Germinal center (tissue), 1 donor: Measurements from ENCODE around the gene KIF13A.
"Not testable (repeated sequence)": the region's sequence is repeated elsewhere in the genome, so short reads cannot be mapped to it uniquely, and the experiment has no call there.

Experiments used
- DNase-seq: peaks from one replicate; pipeline ENCODE4 v3.0.0; 2012; ENCODE audit warnings: mixed read lengths, low spot score

KIF13A gene

DNA sequence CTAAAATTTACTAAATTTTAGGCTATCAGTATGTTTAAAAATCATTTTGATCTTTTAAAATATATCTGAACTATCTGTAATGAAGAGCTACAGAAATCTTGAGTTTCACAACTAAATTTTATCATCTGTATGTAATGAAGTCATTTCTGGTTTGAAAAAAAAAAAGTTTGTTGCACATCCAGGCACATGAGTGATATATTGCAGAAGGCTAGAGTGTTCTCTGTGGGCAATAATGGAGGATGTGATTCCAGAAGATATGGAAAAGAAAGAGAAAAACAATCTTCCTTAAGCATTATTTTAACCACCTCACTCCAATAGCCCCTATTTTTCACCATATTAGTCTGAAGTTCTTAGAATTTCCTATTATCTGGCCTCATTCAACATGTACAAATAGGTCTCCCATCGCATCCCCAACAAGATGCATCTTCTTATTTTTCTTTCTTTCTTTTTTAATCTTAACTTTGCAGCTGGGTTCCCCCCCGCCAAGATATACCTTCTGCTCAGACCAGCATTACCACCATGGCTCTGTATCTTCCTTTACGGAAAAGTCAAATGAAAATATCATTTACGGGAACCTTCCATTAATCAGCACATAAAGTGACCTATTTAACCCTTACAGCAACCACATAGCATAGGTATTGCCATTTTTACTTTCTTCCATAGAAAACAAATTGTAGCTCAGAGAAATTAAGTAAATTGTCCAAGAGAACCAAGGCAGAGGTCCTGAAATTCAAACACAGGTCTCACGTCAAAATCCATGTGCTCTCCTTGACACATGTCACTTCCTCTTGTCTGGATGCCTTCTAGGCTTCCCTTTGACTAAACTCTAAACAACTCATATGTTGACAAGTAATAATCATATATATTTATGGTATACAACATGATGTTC, 116.9 kb downstream of the KIF13A start:
- no peak for DNase-seq

DNA sequence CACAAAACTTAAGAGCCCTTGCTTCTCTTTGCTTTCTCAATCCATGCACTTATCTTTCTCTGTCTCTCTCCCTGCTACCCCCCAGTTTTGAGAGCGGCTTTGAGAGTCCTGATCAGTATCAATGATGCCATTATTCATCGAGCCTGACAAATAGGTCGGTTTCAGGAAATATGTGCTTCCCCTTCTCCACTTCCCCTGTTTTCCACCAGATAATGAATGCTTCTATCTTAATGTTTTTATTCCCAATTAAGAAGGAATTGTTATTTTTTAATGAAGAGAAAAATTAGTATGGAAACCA, 117.7 kb downstream of the KIF13A start:
- DNase-seq, result no peak

DNA sequence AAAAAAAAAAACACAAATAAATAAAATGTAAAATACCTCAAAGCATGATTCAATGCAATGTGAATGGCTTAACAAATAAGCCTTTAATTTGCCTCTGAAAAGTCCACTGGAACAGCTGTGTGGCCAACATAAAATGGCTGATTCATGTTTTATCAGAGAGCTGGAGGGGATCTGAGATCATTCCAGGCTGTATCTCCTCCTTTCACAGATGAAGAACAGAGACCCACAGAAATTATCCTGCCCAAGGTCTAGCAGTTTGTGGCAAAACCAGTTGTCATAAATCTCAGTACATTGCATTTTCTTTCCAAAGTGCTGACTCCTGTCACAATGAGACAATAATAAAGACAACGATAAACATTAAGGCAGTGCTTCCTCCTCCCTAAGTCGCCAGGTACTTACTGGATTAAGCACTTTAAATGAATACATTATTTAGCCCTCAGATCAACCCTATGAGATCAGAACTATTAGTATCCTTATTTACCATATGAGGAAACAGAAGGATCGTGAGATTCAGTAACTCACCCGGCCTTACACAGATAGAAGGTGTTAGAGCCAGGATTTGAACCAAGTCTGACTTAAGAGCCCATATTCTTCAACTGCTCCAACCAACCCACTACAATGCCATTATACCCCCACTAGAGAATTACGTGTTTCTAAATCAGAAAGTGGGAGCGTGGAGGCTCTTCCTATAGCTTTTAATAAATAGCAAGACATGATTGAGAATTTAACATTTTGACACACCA, 118.3 kb downstream of the KIF13A start:
- no peak for DNase-seq

DNA sequence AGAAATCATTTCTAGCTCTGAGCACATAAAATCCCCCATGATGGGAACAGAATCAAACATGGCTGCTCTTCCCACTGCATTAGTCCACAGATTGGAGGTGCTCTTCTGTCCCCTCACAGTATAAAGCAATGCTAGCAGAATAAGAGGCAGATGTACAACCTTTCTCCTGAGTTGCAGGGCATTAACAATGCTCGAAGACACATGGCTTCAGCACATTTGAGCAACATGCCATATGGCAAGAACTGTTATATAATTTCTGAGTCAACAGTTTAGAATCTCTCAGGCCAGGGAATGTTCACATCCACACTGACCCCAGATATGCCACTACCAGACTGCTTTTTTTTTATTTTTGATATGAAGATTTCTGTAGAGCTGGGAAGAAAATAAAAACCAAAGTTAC, 119.6 kb downstream of the KIF13A start:
- no peak for DNase-seq

DNA sequence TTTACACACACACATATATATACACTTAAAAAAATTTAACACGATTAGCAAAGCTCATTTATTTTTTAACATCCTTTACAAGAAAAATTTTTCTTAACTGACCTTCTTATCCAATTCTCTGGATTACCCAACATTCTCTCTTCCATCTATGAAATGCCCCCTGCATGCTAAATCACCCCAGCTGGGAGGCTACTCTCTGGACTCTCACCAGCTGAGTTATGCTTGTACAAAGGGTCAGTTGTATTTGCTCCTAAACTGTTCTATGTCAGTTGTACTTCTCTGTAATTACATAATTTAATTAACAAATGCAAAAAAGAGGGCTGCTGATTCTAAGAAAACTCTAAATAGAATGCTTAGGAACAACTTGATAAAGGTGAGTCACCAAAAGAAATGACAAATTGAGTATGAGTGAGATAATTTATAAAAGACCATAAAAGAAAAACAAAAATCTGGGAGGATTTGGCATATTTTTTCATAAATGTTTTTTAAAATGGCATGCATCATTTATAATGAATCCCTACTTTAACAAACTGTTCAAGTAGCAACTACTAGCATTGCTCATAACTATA, 120.5 kb downstream of the KIF13A start:
- no peak for DNase-seq

DNA sequence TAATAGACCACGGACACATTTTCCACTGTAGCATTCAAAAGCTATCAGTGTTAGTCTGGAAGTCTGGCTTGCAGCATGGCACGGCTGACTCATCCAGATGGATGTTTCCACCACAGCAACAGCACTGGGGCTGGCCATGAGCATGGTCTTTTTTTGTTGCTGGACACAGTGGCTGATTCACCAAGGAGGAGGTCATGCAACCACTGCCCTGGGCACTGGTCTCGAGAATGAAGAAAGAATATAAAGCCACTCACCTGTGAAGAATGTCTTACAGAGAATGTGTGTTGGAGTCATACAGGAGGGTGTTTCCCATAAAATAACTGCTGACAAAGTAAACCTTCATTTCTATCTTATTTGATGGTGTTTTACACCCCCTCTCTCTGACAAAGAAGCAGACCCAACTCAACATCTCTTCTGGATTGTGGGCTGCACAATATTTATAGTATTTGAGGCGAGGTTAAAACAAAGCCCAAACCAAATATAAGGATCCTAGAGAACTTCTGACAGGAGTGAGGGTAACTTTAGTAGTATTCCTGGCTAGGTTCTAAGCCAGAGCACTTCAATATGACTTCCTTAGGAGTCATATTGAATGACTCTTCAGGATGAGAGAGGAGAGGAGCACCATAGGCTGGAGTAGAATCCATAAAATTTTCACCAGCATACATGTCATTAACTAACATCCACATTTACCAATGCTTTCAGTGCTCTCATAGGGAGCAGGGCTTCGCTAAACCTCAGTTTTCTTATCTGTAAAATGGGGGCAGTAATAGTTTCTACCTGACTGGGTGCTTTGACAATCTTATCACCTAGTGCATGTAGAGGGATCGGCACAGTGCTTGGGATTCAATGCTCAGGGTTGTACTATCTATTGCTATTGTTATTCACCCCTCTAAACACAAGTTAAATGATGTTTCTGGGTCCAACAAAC, 121.4 kb downstream of the KIF13A start:
- no peak for DNase-seq

DNA sequence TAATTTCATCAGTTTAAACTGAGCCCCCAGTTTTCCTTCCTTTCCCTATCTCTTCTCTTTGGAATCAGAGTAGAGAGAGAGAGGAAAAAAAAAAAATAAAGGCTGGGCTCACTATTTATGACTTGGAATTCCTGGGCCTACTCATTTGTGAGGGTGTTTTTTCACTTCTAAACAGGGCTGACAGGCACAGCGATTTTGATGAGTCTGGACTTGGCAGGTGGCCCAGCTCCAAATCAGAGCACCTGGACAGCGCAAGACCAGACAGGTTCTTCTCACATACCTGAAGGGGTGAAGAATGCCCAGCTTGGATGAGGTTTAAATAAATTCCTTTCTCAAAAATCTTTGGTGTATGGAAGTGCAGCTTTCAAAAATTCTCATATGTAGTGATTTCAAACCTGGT, 122.2 kb downstream of the KIF13A start:
- DNase-seq, result no peak

DNA sequence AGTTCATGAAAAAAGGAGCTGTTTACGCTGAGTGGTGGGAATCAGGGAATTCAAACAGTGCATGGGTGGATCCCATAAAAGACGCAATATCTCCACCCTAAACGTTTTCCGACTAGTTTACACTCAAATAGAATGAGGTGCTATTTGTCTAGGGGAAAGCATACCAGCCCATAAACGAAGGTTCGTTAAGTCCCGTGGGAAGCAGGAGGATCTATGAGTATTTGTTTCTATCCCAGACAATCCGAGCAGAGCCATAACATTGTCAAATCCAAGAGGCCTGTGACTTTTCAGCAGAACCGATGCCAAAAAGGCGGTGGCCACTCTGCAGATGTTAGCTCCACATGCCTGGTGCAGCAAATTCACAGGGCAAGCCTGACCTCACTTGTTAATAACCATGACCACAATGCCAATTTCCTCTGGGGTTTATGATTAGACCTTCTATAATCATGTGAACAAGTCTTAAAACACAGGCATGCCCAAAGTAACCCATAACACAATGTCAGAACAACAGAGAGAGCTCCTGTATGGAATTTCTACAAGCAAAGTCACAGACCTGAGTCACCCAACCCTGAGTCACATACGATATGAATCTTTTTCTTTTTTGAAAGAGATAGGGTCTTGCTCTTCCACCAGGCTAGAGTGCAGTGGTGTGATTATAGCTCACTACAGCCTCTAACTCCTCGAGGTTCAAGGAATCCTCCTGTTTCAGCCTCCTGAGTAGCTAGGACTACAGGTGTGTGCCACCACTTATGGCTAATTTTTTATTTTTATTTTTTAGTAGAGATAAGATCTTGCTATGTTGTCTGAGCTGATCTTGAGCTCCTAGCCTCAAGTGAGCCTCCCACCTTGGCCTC, 123.3 kb downstream of the KIF13A start:
- no peak for DNase-seq

DNA sequence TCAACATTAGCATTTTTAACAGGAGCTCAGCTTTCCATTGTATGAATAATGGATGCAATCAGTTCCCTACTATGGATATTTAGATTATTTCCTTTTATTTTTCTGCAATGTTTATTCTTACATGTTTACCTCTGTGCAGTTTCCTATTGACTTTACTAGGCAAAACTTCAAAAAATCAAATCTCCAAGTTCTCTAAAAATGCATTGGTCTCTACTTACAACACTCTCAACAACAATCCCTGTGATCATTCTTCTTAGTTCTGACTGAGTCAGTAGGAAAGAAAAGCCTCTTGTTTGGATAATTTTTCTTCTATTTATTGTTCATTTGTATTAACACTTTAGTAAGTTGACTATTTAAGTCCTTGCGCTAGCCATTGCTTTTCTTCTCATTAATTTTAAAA, 126.1 kb downstream of the KIF13A start:
- DNase-seq, result no peak

DNA sequence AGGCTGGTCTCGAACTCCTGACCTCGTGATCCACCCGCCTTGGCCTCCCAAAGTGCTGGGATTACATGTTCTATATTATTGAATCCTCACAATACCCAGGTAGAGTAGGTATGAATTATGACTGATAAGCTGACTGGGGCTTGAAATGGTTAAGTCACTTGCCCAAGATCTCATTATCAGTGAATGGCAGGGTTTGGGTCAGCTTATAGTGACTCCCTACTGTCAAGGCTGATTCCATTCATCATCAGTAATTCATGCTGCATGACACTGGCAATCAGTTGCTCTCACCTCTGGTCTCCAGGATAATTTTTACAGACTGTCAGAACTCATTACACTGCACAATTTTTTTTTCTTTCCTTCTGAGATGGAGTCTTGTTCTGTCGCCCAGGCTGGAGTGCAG, 127.6 kb downstream of the KIF13A start:
- no peak for DNase-seq

DNA sequence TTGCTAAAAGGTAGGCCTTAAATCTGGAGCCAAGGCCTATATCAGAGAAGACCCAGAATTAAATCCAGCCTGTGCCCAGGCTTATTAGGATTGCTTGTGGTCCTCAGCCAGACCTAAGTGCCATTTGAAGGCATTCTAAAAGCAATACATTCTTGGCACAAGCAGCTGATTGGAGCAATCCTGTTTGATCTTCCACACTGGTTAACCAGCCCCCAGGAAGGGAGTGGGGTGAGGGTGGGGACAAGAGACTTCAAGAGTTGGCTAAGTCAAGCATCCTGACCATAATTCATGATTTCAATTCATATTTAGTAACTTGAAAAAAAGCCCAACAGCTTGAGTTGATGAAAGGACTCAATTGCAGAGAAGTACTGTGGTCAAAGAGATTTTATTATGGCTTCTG, 128.9 kb downstream of the KIF13A start:
- DNase-seq, result no peak

DNA sequence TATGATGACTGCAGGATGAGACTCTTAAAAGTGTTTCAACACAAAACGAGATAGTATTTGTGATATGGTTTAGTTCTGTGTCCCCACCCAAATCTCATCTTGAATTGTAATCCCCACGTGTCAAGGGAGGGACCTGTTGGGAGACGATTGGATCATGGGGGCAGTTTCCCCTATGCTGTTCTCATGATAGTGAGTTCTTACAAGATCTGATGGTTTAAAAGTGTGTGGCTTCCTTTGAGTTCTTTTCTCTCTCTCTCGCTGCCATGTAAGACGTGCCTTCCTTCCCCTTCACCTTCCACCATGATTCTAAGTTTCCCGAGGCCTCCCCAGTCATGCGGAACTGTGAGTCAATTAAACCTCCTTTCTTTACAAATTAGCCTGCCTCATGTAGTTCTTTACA, 130.2 kb downstream of the KIF13A start:
- DNase-seq, result not testable (repeated sequence)

DNA sequence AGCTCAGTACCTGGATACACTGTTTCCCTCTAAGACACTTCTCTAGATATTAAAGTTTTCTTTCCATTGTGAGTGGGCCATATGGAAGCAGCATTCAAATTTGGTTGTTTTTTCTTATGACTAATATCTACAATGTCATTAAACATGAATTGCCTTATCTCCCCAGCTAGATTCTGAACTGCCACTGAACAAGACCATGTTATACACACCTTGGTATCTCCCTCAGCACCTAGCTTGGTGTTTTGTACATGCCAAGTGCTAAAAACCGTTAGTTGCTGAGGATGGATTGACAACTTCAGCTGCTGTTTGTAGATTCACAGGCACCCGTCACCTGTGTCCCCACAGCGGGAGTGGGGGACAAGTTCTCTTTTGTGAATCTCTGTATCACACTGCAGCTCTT, 131.1 kb downstream of the KIF13A start:
- no peak for DNase-seq

DNA sequence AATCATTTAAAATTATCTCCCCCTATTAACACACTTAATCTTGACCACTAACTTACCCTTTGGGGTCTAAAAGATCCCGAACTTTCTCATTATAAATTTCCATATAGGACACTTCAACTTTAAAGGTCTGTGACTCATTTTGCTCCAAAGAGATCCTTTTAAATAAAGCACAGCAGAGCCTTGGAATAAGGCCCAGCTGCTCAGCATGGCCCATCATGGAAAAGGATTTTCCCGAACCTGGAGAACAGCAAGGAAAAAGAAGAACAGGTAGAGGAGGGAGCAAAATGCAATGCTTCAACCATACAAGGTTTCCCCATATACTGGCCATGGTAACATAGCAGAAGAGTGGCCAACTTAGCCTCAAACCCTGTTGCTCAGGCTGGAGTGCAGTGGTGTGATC, 132.1 kb downstream of the KIF13A start:
- DNase-seq, result no peak

DNA sequence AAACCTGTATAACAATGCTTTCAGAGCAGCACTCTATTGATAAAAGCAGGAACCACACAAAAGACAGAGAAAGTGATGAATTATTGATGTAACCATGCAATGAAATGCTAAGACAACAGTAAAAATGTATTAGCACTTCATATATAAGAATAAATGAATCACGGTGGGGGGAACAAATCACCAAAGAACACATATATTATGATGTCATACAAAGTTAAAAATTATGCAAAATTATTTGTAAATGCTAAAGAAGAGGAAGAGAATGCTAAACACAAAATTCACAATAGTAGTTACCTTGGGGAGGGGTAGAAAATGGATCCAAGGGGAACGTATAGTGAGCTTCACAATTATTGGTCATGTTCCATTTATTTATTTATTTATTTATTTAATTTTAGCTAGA, 133.9 kb downstream of the KIF13A start:
- DNase-seq, result no peak

DNA sequence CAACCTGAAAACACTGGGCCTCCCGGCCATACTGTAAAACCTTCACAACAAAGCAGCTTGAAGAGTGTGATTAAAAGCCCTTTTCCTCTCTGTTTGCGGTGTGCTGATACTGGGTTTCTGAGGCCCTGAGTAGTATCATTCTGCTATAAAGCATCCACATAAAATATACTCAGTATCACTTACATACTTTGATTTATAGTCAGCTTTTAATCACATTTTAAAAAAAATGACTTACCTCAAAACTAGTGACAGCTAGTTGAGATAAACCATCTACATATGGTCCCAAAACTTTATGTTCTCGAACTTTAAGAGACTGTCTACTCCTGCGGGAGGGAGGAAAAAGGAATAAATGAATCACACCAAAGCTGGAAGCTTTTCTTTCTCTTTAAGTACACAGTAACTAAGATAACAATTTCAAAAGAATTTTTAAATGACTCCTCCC, 135.7 kb downstream of the KIF13A start:
- no peak for DNase-seq

DNA sequence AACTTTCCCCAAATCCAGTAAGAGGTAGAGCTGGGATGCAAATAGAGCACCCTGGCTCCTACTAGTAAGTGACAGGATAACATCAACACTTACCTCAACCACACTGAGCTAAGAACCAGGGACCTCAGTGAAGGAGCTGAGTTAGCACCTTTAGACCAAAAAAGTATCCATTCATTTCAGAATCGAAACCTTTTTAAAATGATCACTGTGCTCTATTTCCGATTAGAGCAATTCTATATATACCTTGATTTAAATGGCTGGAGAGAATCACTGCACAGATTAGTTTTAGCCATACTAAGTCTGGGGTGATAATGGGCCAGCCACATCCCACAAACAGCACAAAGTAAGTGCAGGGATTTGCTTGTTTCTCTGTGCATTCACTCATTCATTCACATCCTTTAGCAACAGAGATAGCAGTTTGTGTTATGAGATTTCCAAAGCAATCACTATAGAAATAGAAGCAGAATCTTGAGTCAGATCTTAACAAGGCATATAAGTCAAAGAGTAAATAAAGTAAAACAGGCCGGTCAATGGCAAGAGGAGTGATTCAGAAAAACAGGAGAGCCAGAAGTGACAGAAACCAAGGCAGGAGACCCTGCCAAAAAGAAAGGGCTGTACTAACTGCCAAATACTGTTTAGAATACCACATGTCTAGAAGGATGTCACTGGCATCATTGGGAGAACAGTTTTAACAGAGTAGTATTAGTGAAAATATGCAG, 136.3 kb downstream of the KIF13A start:
- no peak for DNase-seq

DNA sequence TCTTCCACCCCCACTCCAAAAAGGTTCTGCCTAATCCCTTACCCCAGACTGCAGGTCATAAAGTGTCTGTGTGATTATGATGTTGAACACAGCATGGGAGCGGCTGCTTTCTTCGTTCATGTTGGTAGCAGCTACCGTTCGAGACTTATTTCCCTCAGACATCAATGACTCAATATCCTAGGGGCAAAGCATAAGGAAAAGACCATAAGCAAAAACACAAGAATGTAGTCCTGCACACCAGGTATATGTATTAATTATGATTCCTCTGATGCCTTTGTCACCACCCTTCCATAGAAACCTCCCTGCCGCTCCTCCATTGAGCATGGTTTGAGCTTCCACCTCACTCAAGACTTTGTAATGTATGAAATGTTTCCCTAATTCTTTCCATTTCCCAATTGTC, 137.2 kb downstream of the KIF13A start:
- no peak for DNase-seq

DNA sequence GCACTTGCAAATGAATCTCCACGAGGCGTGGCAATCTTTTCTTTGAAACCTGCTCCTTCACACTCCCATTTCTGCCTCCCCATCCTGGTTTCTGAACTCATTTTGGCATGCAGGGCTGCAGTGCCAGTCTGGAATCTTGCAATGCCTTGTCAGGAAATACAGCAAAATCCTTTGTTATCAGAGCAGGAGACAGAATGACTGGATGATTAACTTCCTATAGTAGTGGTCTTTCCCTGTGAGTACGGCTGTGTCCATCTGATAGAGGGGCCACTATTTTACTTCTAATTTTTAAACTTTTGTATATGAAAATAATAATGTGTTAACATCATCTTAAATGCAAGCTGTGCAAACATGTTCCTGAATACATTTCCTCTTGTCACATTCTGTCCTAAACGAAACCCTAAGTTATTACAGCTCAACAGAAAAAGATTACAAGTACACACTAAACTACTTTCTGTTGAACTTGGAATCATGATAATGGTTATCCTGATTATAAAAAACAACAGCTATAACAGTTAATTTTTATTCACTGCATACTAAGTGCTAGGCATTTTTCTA, 140.2 kb downstream of the KIF13A start:
- DNase-seq, result no peak

DNA sequence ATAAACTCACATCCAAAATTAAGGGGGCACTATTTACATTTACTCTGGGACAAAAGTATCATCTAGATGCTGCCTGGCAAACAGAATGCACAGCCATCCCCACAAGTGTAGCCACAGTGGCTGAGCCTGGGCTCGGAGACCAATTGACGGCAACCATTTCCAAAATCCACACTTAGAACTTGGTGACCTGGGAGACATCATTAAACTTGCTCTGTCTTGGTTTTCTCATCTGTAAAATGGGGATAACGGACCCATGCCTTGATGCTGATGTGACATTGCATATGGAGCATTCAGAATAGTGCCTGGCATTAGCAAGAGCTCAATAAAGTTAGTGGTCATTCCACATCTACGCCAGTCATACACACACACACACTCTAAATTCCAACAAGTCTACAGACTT, 140.7 kb downstream of the KIF13A start:
- DNase-seq, result no peak
